SHP77 (cell line): ENCODE data around the gene LRRC70.
A peak's percentile ranks its signal among the peaks of the same experiment; 100 is the strongest.

Source experiments
- DNase-seq, 2 experiments: peaks; one replicate each; lab custom pipeline; 2025; lab: John Stamatoyannopoulos, UW

Gene LRRC70

DNA sequence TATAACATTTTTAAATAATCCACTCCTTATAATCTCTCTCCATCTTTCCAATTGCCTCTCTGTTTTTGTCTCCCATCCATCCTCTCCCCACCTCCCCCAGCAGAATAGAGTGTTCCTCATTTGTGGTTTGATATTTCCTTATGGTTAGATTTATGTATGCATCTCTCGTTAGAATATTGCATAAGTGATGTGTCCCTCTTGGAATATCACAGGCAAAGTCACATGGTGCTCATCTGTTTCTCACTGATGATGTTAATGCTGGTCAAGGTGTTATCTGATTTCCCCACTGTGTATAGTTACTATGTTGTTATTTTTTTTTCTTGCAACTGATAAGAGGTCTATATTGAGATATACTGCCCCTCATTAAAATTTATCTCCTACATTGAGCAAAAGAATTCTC lies 3.1 kb upstream of the LRRC70 start:
- DNase-seq = no peak

DNA sequence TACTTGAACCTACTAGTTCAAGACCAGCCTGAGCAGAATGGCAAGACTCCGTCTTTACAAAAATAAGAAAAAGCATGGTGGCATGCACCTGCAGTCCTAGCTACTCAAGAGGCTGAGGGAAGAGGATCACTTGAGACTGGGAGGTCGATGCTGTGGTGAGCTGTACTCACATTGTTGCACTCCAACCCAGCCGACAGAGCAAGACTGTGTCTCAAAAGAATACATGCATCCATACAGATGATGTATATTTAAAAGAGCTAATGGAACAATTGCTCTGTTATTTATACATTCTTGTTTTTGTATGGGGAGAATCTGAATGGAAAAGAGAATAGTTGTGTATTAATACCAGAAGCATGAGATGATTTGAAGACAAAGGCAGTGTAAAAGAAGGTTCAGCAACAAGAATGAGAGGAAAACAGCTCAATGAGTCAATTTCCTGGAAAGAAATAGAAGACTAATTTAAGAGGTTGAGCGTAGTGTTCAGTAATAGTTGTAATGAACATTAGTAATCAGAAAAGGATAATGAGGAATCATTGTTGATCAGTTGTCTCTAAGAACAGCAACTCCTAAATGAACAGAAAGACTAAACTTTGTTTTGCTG lies 1.9 kb upstream of the LRRC70 start:
- DNase-seq = no peak

DNA sequence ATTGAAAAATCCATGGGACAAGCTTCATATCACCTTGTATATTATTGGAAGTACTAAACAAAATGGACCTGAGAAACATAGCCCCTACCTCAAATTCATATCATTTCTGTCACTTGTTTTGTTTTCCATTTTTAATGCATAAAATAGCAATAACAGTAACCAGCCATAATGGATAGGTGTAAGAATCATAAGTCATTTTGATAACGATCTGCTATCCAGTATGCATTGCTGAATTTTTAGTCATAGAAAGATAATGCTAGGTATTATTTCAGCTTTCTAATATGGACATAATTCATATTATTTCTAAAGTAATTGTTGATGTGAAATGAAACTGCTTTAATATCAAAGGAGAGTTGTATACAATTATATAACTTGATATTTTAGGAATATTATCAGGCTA lies 1.1 kb upstream of the LRRC70 start:
- DNase-seq = no peak

DNA sequence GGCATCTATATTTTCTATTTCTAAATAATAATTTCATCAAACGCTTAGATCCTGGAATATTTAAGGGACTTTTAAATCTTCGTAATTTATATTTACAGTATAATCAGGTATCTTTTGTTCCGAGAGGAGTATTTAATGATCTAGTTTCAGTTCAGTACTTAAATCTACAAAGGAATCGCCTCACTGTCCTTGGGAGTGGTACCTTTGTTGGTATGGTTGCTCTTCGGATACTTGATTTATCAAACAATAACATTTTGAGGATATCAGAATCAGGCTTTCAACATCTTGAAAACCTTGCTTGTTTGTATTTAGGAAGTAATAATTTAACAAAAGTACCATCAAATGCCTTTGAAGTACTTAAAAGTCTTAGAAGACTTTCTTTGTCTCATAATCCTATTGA lies 1.1 kb downstream of the LRRC70 start:
- DNase-seq = no peak

DNA sequence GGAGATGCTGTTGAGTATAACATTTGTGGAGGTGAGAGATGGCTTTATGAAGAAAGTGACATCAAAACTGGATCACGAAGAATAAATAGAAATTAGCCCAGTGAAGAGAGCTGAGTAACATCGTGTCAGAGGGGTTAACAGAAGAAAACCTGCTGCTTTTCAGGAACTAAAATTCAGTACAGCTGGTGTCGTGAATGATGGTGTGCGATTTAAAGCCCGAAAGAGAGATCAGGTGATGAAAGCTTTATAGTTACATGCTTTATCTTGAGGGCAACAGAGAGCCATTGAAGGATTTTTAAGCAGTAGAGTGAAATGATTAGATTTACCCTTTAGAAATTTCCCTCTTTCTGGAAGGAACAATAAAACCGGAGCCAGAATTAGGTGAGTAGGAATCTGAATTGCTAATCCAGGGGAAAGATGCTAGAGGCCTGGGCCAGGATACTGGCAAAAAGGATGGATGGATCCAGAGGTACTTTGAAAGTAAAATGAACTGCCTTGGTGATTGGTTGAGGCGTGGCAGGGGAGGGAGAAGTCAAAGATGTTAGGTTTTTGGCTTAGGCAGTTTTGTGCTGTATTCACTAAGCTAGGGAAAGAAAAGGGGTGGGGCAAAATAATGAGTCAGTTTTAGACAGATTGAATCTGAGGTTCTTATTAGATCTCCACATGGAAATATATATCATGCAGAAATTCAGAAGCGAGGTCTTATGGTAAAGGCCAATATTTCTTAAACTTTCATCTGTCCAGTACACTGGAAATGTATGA lies 3.4 kb downstream of the LRRC70 start:
- no peak for DNase-seq

DNA sequence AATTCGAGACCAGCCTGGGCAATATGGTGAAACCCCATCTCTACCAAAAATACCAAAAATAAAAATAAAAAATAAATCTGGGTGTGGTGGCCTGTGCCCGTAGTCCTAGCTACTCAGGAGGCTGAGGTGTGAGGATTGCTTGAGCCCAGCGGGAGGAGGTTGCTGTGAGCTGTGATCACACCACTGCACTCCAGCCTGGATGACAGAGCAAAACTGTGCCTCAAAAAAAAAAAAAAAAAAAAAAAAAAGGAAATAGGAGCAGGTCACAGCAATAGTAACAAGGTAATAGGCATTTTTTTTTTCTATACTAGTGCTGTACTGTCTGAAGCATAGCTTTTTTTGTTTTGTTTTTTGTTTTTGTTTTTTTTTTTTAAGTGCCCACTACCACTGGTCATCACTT lies 5.8 kb downstream of the LRRC70 start:
- no peak for DNase-seq

DNA sequence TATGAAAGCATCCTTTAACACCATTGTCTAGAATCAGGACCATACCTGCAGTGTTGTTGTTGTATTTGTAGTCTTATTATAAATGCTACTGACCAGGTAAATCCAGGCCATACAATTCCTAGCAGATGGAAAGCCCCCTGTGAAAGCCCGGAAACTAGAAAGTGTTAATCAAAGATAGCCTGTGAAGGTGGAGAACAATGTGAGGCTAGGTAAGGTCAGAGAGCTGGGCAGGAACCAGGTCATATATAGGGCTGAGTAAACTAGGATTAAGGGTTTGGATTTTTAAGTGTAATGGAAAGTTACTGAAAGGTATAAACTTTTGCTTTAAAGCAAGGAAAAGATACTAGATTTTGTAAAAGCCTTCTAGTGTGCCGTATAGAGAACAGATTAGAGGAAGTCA lies 6.7 kb downstream of the LRRC70 start:
- DNase-seq = no peak

DNA sequence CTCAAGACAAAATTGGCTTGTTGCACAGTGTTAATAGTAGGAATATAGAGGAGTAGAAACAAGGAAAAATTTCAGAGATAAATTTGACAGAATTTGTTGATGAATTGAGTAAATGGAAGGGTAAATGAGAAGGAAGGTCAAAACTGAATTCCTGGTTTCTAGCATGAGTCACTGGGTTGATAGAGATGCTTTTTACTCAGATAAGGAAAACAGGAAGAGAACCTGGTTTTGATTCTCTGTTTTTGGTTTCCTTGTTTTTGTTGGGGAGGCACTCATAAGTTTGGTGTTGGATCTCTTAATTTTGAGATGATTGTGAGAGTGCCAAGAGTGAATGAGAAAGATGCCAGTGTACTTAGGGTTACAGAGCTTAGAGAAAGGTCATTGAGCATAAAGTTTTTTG lies 7.1 kb downstream of the LRRC70 start:
- no peak for DNase-seq

DNA sequence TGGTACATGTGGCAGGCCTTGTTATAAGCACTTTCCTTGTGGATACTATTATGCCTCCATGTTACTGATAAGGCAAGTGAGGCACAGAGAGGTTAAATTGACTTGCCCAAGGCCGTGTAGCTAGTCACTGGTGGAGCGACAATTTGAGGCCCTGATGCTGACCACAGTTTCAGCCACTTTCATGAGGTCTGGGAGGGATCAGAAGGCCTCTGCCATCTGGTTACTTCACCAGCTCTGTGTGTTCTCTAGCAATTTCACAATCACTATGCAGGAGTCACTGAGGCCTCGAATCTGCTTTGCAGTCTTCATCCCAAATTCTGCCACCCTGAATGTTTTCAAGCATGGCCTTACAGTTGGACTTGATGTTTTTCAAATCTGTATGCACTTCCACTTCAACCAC lies 9.1 kb downstream of the LRRC70 start:
- DNase-seq = no peak

DNA sequence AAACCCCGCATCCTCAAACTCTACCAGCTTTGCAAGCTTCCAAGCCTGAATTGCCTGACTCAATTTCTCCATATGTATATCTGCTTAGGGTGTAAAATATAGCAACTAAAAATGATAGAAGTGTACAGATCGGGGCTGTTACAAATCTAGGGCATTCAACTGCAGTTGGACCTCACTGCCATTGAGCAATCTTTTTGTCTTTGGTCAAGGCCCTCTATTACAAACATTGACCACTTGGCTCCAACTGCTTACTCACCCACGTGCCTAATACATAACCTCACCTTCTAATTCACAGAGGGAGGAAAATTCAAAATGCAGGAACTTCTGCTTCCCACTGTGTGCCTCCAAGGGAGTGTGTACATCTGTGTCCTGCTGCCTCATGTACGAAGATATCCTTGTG lies 10.0 kb downstream of the LRRC70 start:
- DNase-seq = no peak

DNA sequence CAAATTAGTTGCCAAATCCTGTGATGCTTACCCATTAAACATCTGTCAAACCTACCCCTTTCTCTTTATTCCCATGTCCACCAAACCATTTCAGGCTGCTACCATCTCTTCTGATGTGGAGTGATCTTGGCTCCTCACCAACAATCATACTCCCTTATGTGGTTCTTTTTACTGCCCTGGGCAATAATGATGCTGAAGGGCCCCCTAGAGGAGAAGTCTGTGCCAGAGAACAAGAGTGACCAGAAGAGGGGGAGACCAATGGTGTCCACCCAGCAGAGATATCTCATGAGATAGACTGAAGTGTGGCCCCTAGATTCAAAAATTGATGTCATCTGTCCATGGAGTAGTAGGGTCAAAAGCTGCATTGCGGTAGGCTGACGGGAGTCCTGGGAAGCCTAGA lies 10.9 kb downstream of the LRRC70 start:
- no peak for DNase-seq

DNA sequence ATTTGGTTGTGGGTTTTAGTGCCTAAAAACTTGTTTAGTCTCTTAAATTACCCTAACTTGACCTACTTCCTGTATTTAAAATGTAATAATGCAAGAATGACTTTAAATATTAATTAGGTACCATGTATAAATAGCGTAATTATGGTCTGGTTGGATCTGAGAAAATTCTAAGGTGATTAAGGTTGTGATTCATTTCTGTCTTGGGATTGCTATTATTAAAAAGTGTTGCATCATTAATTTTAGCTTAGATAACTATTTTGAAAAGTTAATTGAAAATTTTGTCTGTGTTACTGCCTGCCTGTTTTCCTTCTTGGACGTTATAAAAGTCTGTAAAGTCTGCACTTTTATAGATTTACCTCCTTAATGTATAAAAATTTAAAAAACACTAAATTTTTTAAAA lies 11.8 kb downstream of the LRRC70 start:
- no peak for DNase-seq

DNA sequence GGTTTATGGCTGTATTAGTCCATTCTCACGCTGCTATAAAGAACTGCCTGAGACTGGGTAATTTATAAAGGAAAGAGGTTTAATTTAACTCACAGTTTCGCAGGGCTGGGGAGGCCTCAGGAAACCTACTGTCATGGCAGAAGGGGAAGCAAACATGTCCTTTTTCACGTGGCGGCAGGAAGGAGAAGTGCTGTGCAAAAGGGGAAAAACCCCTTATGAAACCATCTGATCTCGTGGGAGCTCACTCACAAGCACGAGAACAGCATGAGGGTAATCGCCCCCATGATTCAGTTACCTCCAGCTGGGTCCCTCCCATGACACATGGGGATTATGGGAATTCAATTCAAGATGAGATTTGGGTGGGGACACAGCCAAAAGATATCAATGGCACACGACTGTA lies 13.9 kb downstream of the LRRC70 start:
- DNase-seq = no peak

DNA sequence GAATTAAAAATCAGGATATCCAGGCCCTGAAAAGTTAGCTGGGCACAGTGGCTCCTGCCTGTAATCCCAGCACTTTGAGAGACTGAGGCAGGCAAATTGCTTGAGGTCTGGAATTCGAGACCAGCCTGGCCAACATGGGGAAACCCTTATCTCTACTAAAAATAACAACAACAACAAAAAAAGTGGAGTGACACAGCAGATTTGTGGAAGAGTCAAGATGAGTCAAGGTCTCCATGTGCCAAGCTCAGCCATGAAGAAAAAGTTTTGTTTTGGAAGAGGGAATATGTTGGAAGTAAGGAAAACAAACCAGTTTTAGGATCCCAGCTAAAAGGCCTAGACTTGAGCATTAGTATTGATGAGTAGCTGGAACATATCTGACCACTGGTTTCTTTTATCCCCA lies 14.7 kb downstream of the LRRC70 start:
- DNase-seq = no peak

DNA sequence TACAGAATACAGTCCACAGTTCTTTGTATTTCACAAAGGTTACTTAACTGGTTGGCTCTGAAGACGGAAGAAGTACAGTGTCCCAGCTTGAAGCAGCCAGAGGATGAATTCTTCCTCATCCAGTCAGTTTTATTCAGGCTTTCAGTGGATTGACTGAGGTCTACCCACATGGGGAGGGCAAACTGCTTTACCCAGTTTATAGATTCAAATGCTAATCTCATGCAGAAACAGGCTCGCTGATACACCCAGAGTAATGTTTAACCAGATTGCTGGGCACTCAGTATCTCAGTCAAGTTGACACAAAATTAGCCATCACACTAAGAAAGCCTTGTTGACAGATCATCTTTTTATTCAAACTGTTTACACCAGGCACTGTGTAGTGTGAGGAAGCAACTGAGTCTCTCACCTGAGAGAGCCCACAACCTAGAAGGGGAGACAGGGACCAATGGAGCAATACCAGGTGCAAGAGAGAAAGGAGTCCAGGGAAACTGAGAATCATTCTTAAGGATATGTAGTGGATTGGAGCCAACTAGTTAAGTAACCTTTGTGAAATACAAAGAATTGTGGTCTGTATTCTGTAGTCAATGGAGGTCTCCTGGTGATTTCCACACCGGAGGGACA lies 15.9 kb downstream of the LRRC70 start:
- DNase-seq = no peak

DNA sequence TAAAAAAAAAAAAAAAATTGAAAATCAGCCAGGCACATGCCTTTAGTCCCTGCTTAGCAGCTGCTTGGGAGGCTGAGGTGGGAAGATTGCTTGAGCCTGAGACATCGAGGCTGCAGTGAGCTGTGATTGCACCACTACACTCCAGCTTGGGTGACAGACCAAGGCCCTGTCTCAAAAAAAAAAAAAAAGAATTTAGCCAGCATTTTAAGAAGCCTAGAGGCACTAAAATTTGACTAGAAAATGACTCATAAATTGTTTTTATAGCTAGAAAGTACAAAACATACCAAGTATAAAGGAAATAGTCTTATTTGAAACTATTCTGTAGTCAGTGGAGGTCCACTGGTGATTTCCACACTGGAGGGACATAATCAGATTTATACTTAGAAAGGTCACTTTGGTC lies 17.5 kb downstream of the LRRC70 start:
- no peak for DNase-seq

DNA sequence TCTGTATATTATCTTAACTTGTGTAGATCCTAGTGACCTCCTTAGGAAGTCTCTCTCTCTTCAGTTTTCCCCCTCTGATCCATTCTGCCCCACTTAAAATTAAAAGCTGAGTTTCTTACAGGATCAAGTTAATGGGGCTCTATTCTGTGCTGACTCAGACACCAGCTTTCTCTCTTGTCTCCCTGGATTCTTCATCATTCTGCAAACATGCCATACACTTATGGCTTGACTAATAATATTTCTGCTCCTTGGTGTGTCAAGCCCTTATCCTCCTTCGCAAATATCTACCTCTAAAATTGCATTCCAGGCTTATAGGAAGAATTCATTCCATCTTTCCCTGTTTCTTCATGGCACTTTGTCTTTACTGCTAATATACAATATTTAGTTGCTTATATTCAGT lies 18.1 kb downstream of the LRRC70 start:
- no peak for DNase-seq

DNA sequence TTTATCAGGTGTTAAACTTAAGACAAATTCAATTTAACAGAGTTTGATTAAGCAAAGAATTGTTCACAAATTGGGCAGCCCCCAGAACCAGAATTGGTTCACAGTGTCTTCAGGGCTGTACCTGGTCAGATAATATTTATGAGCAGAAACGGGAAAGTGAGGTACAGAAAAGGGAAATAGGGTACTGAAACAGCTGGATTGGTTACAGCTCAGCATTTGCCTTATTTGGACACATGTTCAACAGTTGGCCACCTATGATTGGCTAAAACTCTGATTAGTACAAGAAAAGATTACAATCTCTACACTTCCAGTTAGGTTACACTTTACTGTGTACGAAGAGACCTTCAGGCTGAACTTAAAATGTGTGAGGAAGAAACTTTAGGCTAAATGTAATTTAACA lies 18.7 kb downstream of the LRRC70 start:
- DNase-seq = no peak

DNA sequence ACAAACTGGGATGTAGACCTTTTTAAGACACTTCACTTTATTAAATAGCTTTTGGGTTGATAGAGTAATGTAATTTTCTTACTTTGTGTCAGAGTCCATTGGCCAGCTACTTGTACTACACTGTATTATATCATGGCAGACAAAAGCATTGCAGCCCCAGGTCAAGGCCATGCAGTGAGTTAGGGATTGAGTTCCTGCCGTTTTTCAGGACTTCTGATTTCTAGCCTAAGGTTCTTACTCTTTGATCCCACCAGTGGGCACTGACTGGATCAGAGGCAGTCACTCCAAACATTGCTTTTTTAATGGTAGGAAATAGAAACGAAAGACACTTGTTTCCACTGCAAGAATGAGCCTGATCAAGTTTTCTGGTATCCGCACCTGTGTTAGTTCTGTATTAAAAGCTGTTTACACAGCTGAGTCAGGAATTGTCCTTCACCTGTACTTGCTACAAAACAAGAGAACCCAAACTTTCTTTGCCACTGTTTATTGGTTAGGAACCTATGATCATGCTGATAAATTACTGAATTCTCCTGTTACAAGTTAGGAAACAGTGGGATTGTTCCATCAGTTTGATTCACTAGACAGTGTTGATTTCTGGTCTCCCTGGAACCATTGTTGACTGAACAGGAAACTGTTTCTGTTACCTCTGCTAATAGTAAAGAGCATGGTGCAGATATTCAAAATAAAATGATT lies 22.1 kb downstream of the LRRC70 start:
- peak; percentile 9 to 32 for DNase-seq

DNA sequence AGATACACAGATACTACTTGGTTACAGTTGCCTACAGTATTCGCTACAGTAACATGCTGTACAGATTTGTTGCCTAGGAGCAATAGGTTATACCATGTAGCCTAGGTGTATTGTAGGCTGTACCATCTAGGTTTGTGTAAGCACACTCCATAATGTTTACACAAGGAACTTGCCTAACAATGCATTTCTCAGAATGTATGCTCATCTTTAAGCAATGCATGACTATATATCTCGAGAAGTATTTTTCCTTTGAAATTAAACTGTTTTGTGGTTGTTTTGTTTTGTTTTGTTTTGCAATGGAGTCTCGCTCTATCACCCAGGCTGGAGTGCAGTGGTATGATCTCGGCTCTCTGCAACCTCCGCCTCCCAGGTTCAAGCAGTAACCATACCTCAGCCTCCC lies 25.3 kb downstream of the LRRC70 start:
- no peak for DNase-seq

DNA sequence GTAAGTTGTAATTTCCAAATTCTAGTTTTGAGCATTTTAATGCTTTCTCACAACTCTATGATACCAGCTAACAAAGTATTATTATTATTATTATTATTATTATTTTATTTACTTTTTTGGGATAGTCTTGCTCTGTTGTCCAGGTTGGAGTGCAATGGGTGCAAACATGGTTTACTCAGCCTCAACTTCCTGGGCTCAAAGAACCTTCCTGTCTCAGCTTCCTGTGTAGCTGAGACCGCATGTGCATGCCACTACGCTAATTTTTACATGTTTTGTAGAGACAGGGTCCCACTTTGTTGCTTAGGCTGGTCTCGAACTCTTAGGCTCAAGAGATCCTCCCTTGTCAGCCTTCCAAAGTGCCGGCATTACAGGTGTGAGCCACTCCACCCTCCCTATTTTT lies 27.0 kb downstream of the LRRC70 start:
- no peak for DNase-seq

DNA sequence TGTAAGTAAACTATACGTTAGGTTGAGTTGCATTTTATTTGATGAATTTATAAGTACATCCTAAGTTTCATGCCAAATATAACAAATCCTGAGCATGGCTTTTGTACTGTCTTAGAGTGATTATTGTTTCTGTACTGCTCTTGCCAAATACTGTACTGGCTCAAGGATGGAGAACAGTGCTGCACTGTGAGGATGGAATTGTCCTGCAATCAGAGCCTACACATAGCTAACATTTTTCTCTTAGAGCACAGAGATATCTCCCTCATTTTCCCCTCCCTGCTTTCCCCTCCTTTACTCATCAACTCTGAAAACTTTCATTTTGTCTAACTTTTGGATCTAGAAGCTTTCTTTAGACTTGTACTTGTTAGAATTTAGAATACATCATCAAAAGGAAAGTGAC lies 28.3 kb downstream of the LRRC70 start:
- DNase-seq = no peak

DNA sequence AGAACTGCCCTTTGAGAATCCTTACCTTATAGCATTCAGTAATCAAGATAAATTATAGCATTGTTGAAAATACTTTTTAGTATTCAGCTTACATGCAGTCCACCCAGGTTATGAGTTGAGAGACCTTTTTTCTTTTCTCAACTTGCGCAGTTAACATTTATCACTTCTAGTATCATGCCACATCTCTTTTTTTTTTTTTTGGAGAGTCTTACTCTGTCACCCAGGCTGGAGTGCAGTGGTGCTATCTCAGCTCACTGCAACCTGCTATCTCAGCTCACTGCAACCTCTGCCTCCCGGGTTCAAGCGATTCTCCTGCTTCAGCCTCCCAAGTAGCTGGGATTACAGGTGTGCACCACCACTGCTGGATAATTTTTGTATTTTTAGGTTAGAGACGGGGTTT lies 29.0 kb downstream of the LRRC70 start:
- DNase-seq = no peak
